Duodenal mucosa (tissue), 2 donors: Measurements from ENCODE around the gene SSR2.
A peak's percentile ranks its signal among the peaks of the same experiment; 100 is the strongest.

Experiments
- H3K27ac ChIP-seq: one replicate; pipeline ENCODE4 v1.7.0; 2013; ENCODE audit warnings: low read depth, low read length
- H3K27me3 ChIP-seq, 2 donors: one replicate each; pipeline ENCODE4 v1.7.0; 2013; ENCODE audit warnings: low read length in 2 of 2, control low read depth in 1 of 2; ENCODE audit not compliant: insufficient read depth in 2 of 2, control insufficient read depth in 1 of 2
- H3K36me3 ChIP-seq, 2 donors: one replicate each; pipeline ENCODE4 v1.7.0; 2013; ENCODE audit warnings: low read length in 2 of 2, control low read depth in 1 of 2; ENCODE audit not compliant: insufficient read depth in 2 of 2, control insufficient read depth in 1 of 2
- H3K4me1 ChIP-seq, 2 donors: one replicate each; pipeline ENCODE4 v1.7.0; 2013; ENCODE audit warnings: low read length in 2 of 2, control low read depth in 1 of 2; ENCODE audit not compliant: insufficient read depth in 2 of 2, control insufficient read depth in 1 of 2
- H3K4me3 ChIP-seq, 2 donors: one replicate each; pipeline ENCODE4 v1.7.0; 2013; ENCODE audit warnings: low read length in 2 of 2, low read depth in 1 of 2
- H3K9ac ChIP-seq, 2 donors: one replicate each; pipeline ENCODE4 v1.7.0; 2013; ENCODE audit warnings: low read length in 2 of 2, low read depth in 1 of 2
- H3K9me3 ChIP-seq, 2 donors: one replicate each; pipeline ENCODE4 v1.7.0; 2013; ENCODE audit warnings: low read length in 2 of 2, control low read depth in 1 of 2; ENCODE audit not compliant: control insufficient read depth in 1 of 2

The SSR2 gene

DNA sequence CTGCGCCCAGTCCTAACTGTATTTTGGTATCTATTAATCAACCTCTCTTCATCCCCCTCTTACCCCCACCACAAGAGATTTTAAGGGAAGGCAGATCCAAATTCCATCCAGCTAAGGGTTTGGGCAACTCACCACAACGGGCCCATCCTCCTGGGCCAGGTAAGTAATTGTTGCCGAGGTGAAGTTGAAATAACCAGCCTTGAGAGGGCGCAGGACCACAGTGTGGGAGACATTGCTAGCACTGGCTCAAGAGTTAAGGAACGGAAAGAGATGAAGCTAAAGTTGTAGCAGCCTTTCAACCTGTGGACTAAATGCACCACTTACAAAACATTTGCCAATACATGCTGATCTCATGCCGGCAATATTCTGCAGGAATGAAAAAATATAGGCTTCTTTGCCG, 5.9 kb downstream of the SSR2 start:
- Histone ChIP-seq H3K36me3 (peaks cover 33 to 68% of the 10 kb centered on the region in 2 donors), H3K4me1 (peaks cover 4 to 12% of the 10 kb centered on the region in 2 donors), H3K9ac (no peak overlapping the region), H3K4me3 (no peak overlapping the region), H3K27ac (no peak overlapping the region), H3K9me3 (no peaks in the 10 kb centered on the region), H3K27me3 (no peaks in the 10 kb centered on the region)

DNA sequence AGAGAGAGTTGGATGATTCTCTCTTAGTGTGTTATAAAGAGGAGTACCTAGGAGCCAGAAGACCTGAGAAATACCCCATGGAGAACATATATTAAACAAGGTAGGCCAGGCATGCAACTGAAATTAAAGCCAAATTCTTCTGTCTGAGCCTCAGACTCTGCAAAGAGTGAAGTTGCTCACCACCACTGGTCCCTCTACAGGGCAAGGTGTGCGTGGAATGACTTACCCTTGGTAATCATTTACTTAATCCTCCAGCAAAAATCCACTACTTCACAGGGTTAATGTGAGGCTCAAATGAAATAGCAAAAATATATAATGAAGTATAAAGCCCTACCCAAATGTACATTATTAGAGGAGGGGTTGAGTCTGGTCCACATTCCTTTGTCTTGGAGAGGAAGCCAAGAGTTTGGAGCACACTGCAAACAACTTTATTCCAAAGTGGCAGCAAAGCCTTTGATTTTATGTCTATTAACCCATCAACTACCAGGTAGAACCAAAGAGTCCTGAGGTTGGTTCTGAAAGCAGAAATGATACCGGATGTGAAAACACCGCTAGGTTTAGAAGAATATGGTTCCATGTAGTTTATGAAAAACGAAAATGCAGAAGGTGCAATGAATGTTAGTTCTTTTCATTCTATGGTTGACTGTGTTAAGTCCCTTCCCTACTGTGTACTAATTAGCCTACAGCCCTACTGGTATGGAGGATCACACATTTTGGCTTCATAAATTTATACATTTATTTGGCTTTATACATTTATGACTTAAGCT, 8.5 kb downstream of the SSR2 start:
- Histone ChIP-seq H3K27ac (no peak overlapping the region), H3K27me3 (no peaks in the 10 kb centered on the region), H3K4me1 (peaks cover 0 to 5% of the 10 kb centered on the region in 2 donors), H3K9me3 (no peaks in the 10 kb centered on the region), H3K36me3 (peaks cover 40 to 74% of the 10 kb centered on the region in 2 donors), H3K9ac (no peak overlapping the region), H3K4me3 (no peak overlapping the region)

DNA sequence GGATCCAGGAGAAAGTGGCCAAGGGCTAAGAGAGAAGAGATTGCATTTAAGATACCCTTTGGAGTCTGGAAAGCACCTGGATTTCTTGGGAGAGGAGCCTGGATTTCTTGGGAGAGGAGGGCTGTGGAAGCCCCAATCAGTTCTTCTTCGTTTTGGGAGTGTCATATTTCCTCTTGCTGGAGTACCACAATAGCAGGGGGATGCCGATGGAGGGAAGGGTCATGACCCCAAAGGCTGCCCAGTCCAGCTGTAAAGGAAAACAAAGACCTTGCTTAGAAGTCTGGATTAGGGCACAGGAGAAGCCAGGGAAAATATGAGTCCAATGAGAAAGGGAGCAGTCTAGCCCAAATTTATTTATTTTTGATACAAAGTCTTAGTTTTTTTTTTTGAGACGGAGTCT, 11.3 kb downstream of the SSR2 start:
- no peak overlapping the region for H3K4me3 ChIP-seq
- H3K9ac ChIP-seq: no peak overlapping the region
- H3K4me1 ChIP-seq: peaks cover 5 to 9% of the 10 kb centered on the region in 2 donors
- no peak overlapping the region for H3K27ac ChIP-seq
- H3K36me3 ChIP-seq: peaks cover 34 to 61% of the 10 kb centered on the region in 2 donors
- no peaks in the 10 kb centered on the region for H3K9me3 ChIP-seq
- no peaks in the 10 kb centered on the region for H3K27me3 ChIP-seq

DNA sequence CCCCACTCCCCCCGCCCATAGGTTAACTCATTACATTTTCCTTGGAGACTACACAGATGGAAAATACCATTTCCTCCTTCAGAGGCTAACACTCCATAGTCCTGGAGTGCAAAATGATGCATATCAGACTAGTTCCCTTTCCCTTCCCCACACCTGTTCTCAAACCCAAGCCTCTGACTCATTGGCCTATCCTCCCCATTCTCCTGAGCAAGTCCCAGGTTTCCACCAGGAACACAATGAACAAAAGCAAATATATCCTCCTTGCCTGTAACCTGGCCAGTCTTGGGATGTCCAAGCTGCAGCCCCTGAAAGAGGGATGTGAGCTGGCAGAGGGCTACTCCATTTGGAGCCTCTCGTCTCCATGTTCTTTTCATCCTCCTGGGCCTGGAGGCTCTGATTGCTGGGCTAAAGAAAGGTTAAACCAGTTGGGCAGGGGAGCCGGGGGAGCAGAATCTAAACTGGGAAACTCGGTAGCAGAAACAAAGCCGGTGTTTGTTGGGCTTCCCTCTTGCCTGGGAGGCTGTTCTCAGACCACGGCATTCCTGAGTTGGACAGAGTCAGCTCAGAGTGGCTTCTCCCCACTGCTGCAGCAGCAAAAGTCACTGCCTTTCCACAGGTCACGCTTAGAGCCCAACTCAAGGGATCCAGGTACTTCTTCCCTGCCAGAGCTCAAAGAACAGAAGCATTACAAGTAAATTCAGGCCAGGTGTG, 13.9 kb downstream of the SSR2 start:
- Histone ChIP-seq H3K9me3 (no peaks in the 10 kb centered on the region), H3K4me1 (peaks cover 18 to 22% of the 10 kb centered on the region in 2 donors), H3K9ac (no peak overlapping the region), H3K4me3 (no peak overlapping the region), H3K36me3 (peaks cover 23 to 36% of the 10 kb centered on the region in 2 donors), H3K27ac (no peak overlapping the region), H3K27me3 (no peaks in the 10 kb centered on the region)

DNA sequence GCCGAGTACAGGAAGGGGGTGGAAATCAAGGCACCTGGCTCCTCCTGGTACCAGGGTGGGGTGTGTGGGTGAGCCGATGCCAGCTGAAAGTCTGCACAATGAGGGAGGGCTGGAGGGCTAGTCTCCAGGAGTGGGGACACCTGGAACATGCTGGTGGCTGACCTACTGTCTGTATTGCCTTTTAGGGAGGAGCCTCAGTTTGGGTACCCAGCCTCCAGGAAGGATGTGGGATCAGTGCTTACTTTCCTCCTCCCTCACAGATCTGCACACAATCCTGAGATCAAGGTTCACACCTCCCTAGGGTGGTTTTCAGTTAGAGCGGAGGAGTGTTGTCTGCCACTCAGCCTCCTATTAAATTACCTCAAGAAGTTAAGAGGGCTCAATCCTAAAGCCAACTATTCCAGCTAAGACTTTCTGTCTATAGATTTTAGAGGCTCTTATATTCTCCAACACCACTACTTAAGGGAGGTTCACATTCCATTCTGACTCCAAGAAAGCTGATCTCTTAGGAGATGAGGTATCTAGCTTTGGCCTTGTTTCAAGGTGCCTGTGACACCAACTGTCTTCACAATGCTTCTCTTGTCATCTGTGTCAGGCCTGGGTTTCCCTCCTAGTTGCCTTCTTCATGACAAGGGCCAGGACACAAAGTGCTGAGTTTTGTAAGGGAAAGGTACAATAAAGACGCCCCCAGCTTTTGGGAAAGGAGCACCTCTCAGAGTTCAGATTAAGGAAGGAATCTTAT, 15.7 kb downstream of the SSR2 start:
- Histone ChIP-seq H3K27me3 (no peaks in the 10 kb centered on the region), H3K4me1 (peaks cover 24 to 27% of the 10 kb centered on the region in 2 donors), H3K4me3 (peak overlapping the region in 1 of 2 donors; percentile 41), H3K9me3 (no peaks in the 10 kb centered on the region), H3K9ac (no peak overlapping the region), H3K27ac (no peak overlapping the region), H3K36me3 (peaks cover 11 to 19% of the 10 kb centered on the region in 2 donors)

DNA sequence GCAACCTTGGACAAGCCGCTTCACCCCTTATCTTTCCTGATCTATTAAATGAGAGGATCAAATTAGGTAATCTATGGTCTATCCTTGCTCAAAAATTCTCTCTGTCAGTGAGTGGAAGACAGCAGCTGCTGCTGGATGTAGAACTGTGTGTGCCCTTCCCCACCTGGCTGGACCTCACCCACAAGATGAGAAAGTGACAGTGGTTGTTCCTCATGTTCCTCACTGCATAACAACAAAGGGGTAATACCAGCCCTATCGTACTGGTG, 16.9 kb downstream of the SSR2 start:
- Histone ChIP-seq H3K4me1 (peaks cover 24 to 27% of the 10 kb centered on the region in 2 donors), H3K36me3 (peaks cover 3 to 8% of the 10 kb centered on the region in 2 donors), H3K27me3 (no peaks in the 10 kb centered on the region), H3K4me3 (peak overlapping the region; percentile 50 to 57), H3K9ac (peak overlapping the region in 1 of 2 donors; percentile 24), H3K9me3 (no peaks in the 10 kb centered on the region), H3K27ac (peak overlapping the region; percentile 3)

DNA sequence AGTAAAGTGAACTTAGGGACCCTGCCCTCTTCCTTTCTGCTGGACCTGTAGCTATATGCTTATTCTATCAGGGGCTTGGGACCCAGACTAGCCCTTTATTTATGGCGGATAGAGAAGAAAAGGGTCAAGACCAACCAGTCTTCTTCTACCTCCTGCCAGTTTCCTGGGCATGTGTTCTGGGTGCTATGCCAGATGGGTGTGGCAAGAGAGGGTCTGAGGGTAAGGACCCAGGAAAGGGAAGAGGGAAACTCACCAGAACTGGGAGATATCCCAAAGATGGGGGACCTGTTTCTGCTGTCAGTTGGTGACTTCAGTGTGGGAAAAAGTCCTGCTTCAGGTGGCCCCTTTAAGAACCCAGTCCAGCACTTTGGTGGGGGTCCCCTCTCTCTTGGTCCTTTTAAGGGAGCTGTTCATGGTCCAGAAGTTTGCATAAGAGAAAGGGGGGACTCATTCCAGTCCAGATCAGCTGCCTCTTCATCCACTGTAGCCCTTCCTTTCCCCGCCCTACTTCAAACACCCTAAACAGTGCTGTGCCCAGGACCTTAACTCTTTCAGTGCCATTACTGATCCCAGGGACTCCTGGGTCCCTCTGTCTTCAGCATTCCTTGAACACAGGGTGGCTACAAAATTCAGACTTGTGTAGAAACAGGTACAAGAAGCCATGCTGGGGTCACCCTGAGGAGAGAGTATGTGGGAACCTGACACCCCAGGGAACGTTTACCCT, 18.4 kb downstream of the SSR2 start:
- no peaks in the 10 kb centered on the region for H3K27me3 ChIP-seq
- peak overlapping the region; percentile 43 to 45 for H3K9ac ChIP-seq
- no peak overlapping the region for H3K27ac ChIP-seq
- peaks cover 0 to 5% of the 10 kb centered on the region in 2 donors for H3K36me3 ChIP-seq
- H3K4me3 ChIP-seq: peak overlapping the region; percentile 46 to 51
- H3K9me3 ChIP-seq: no peaks in the 10 kb centered on the region
- peaks cover 24 to 27% of the 10 kb centered on the region in 2 donors for H3K4me1 ChIP-seq

DNA sequence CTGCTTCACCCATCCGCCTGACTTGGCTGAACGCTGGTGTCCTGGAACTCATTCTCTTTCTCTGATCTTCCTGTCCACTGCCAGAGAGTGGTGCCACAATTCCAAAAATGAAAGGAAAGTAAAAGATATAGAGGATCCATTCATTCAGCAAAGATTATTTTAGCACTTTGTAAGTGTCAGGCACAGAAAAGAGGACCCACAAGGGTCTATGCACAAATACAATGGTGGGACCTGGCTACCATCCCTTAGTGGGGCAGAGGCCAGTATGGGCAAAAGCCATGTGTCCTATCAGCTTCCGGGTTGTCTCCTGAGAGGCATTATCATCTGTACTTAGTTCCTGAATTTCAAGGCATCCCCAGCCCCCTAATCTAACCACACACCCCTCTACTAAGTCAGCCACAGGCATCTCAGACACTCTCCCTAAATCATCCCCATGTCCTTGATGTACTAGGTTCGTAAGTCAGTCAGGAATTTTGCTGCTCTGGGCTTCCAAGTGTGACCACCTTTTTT, 19.0 kb downstream of the SSR2 start:
- Histone ChIP-seq H3K36me3 (peaks cover 0 to 2% of the 10 kb centered on the region in 2 donors), H3K4me1 (peaks cover 24 to 27% of the 10 kb centered on the region in 2 donors), H3K27ac (no peak overlapping the region), H3K9ac (peak overlapping the region; percentile 29 to 45), H3K4me3 (peak overlapping the region; percentile 46 to 51), H3K9me3 (no peaks in the 10 kb centered on the region), H3K27me3 (no peaks in the 10 kb centered on the region)

DNA sequence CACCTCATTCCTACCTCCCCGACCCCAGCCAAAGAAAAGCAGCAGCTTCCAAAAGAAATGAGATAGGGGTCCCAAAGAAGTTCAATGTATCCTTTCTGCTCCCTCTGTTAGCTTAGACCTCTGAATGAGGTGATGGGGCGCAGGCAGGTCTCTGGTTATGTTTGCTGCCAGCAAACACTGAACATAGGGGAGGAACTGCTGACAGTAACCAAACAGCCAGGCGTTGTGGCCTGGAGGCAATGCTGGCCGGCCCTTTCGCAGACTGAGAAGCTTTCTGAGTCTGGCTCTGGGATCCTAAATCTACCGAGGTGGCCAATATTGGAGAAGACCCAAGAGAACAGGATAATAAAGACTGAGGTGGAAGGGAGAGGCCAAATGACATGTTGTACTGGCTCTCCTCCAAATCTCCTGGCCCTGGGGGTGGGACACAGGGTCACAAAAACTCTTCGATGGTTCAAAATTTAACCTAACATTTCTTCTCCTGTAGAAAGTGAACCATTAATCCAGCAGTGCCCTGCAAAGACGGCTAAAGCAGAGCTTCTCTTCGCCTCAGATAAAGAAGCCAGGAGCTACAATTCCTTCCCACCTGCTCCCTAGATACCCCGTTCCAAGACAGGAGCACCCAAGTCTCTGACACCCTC, 19.6 kb downstream of the SSR2 start:
- peak overlapping the region; percentile 46 to 51 for H3K4me3 ChIP-seq
- no peak overlapping the region for H3K27ac ChIP-seq
- peaks cover 24 to 27% of the 10 kb centered on the region in 2 donors for H3K4me1 ChIP-seq
- H3K9me3 ChIP-seq: no peaks in the 10 kb centered on the region
- H3K9ac ChIP-seq: peak overlapping the region in 1 of 2 donors; percentile 45
- H3K36me3 ChIP-seq: no peaks in the 10 kb centered on the region
- H3K27me3 ChIP-seq: no peaks in the 10 kb centered on the region
